ENCODE data around the gene MRPL47. TPM values are rescaled to one million over a fixed set of nuclear protein-coding genes. Genes with fewer than 3 reads are reported as not detected.
"Not testable (repeated sequence)": the region's sequence is repeated elsewhere in the genome, so short reads cannot be mapped to it uniquely, and the experiment has no call there.

Gene MRPL47
- total RNA-seq (2014; rRNA removed; shearing (Covaris generic)), result 146 and 148 TPM in 2 replicates
- polyA plus RNA-seq (2015; cell fraction: cytosol; rRNA removed), result 134 and 151 TPM in 2 replicates
- 120 and 138 TPM in 2 replicates for polyA plus RNA-seq (2015; cell fraction: nucleus; rRNA removed)

DNA sequence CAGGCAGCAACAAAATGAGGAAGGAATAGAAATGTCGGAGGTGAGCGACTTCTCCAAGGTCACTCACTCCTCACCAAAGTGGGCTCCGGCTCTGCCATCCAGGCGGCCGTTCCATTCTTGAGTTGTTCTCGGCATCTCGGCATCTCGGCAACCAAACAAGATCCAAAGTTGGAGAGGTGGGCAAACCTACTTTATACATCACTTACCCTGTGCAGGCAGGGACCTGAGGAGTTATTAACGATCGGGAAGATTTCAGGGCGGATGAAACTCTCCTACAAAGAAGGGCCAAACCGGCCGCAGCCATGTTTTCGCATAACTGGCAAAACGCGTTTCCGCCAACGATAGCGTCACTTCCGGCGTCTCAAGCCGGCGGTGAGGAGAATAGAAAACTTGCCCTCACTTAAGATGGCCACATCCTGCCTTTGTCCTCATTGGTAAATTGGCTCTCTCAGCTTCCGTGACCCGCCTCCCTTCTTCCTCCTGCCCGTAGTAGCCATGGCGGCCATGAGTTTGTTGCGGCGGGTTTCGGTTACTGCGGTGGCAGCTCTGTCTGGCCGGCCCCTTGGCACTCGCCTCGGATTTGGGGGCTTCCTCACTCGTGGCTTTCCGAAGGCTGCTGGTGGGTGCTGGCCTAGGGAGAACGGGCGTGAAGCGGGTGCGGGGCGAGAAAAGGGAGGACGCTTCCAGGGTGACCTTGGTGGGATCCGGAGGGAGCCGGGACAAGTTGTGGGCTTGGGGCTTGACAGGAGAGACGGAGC, at the start of gene MRPL47, which contains the start of gene NDUFB5:
TSS of gene MRPL47 (minus strand) at position 318 of the 758 bp plus-strand sequence. CDS start at position 304, 14 bp downstream.
TSS of gene NDUFB5 (plus strand) at position 474 of the 758 bp plus-strand sequence. CDS start at position 496, 22 bp downstream.
- peak; percentile 98 for DNase-seq (ENCODE audit: low read depth)

DNA sequence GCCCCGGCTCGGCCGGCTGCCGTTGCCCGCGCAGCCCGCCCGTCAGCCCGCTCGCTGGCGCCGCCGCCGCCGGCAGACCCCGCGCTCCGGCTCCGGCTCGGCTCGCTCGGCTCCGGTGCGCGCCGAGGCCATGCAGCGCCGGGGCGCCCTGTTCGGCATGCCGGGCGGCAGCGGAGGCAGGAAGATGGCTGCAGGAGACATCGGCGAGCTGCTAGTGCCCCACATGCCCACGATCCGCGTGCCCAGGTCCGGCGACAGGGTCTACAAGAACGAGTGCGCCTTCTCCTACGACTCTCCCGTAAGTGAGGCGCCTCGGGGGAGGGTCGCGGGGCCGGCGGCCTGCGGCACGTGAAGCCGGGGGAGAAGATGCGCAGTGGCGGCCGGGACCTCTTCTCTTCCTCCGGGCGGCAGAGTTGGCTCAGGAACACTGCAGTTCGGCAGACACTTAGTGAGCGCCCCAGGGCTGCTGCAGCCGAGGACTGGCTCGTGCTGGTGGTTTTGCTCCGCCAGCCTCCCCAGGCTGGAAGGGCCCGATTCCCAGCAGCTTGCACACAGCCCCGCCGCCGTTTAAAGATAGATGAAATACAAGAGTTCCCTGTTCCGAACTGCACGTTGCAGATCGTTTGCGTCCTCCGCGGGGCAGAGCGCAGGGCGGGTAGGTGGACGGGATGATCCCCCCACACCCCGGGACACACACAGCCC, 48.8 kb upstream of the MRPL47 start:
- DNase-seq (ENCODE audit: low read depth), result peak; percentile 72

DNA sequence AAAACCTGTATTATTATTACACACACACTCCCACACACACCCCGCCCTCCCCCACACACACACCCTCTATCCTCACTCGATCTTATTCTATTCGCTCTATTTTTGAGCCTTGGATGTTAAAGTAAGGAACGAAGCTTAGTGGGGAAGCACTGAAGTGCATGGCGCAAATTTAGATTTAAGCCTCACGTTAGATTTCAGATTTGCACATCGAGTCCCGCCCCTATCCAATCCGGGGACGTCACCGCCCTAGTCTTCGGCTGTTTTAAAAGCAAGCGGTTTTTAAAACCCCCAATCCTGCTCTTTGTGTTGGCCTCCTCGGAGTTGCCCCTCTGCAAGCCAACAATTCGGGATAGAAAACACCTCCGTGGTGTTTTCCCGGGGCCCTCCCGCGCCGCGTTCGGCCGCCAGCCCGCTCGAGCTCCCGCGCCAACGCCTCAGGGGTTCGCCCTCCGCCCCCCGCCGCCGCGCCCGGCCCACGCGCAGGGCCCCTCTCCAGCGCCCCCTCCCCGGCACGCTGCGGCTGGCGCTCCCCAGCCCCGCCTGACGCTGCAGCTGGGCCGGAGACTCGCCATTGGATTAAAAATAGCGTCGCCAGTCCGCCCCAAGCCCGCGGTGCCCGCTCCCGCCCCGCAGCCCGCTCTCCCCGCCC, 48.1 kb upstream of the MRPL47 start, which contains the start of gene USP13:
TSS of gene USP13 (plus strand) at position 594 of the 649 bp plus-strand sequence. CDS start 186 bp downstream, outside the sequence.
- DNase-seq (ENCODE audit: low read depth), result peak; percentile 84

DNA sequence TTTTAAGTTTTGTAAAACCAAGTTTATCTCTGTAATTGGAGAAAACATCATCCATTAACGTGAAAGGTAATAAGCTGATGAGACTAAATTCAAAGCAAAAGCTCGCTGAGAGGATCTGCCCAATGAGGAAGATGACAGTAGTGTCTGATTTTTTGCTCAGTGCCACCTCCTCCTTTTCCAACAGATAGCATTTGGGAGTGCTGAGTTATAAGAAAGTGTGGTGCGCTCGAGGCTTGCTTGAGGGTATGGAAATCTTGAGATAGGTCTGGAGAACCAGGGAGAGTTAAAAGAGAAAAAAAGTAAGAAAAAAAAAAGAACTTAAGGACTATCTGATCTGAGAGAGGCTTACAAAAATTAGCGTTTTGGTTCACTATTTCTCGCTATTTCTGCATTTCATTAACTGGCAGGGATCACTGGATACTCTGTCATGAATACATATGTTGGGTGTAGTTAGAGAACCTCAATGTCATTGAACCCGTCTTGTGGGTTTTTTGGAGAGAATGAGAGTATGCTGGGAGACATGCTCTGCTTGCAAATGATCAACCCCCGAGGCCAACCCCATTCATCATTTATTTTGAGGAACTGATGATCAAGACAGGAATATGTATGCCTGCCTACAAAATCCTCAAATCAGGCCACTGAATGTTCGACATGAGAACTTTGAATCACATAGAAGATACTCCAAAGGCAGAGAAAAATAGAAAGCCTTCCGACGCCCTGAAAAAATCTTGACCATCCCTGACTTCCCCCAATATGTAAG, 47.4 kb upstream of the MRPL47 start:
- DNase-seq (ENCODE audit: low read depth), result no peak

DNA sequence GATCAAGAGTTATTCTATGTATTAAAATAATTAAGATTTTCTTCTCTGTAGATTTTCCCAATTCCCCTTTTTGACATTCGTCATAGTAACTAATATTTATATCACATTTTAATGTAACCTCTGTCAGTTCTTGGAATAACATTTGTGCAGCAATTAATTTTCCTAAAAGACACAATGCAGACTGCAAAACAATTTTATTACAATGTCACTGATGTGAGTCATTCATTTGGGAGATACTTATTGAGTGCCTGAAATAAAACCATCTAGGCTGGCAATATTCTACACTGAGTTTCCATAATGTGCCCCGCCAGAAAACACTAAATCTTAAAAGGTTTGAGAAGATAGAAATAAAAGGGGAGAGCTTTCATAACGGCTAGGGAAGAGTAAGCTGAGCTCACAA, 41.7 kb upstream of the MRPL47 start:
- DNase-seq (ENCODE audit: low read depth), result no peak

DNA sequence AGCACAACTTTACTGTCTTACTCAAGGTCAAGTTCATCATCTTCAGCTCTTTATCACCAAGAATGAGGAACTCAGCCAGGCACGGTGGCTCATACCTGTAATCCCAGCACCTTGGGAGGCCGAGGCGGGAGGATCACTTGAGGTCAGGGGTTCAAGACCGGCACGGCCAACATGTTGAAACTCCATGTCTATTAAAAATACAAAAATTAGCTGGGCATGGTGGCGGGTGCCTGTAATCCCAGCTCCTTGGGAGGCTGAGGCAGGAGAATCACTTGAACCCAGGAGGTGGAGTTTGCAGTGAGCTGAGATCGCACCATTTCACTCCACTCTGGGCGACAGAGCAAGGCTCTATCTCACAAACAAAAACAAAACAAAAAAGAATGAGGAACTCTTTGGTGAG, 39.4 kb upstream of the MRPL47 start:
- not testable (repeated sequence) for DNase-seq (ENCODE audit: low read depth)

DNA sequence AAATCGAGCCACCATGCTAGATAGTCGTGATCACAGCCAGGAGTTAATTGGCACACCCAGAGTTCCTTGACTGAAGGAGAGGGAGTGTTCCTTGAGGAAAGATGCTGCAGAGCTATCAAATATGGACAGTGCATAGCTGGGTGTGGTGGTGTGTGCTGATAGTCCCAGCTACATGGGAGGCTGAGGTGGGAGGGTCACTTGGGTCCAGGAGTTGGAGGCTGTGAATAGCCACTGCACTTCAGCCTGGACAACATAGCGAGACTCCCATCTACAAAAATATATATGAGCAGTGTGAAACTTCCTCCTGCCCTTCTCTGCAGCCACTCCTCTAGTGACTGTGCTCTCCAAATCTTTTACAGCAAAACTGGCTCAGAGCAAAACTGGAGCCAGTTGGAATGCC, 38.4 kb upstream of the MRPL47 start:
- DNase-seq (ENCODE audit: low read depth), result no peak

DNA sequence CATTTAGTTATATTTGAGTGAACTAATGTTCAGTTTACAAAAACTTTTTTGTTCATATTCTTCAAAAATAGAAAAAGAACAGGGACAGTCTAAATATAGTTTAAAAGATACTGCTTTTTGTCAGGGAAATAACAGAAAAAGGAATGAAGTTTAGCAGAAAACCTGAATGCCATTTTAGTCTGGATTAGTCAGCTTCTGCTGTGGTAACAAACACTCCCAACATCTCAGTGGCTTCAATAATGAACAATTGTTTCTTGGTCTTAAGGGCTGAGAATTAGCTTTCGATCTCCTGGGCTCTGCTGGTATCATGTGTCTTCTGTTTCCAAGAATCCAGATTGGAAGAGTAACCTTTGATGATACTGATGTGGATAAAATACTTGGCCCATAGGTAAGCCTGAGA, 36.0 kb upstream of the MRPL47 start:
- DNase-seq (ENCODE audit: low read depth), result no peak

DNA sequence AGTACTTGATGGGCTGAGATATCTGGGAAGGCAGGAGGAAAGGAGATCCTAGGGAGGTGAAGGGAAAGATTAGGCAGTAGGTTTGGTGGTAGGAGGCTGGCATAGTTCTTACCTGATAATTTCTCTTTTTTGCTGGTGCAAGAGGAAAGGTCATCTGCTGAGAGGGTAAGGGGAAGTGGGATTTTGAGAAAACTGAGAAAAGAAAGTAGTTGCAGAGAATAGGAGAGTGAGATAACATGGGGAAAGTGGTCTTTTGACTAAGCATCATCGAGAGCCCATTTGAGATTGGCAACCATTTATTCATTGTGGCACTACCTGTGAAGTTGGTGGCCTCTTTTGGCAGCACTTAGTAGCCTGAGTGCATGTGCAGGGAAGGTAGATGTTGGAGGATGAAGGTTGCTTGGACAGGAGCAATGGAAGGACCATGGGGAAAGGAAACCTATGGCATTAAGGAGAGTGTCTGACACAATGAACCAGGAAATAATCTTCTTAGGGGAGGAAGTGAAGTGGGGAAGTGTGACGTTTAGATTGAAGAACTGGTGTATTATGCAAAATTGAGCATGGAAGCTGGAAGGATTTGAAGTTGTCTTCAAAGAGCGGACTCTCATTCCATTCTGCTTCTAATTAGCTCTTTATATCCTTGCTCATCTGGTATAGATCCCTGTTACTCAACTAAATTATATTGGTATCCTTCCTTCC, 26.5 kb upstream of the MRPL47 start:
- DNase-seq (ENCODE audit: low read depth), result no peak

DNA sequence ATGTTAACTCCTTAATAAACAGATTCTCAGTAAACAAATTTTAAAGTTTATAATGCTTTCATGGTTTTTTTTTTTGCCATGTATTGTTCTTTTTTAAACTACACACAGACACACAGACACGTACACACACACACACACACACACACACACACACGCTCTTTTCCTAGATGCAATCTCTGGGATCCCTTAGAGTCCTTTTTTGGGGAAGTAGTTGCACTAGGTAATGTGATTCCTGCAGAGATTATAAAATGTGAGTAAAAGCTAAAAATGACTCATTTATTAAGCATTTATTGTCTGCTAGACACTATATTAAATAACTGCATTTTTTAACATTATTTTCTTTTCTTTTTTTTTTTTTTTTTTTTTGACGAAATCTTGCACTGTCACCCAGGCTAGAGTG, 20.0 kb upstream of the MRPL47 start:
- no peak for DNase-seq (ENCODE audit: low read depth)

DNA sequence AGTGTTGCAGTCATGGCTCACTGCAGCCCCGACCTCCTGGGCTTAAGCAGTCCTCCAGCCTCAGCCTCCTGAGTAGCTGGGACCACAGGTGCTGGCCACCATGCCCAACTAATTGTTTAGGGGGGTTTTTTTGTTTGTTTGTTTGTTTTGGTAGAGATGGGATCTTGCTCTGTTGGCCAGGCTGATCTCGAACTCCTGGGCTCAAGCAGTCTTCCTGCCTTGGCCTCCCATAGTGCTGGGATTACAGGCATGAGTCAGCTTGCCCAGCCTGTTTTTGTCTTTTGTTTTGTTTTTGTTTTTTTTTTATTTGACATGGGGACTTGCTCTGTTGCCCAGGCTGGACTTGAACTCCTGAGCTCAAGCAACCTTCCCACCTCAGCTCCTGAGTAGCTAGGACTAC, 17.6 kb upstream of the MRPL47 start:
- DNase-seq (ENCODE audit: low read depth), result no peak

DNA sequence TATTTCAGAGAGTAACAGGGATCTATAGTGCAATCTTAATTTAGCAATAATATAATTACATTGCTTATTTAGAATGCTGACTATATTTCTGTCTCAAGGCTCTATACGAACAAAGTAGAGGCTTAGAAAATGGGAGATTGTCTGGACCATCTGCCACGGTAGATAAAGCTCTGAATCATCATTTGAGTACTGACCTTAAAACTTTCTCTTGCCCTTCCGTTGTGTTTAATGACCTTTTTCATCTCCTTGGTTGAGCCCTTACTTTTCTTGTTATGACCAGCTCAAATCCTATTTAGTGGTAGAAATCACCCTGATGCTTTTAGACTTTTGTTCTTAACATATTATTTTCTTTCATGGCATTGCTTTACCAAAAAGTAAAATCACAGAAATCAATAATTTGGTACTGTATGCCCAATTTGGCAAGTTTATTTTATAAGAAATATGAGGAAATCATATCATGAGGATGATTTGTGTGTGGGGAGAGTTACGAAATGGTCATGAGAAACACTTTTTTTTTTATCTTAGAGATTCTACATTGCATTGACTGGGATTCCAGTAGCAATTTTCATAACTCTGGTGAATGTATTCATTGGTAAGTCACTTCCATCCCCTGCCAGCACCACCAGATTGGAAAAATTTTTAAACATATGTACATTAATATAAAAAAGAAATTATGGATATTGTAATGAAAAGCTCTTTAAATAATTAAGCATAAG, 11.2 kb upstream of the MRPL47 start:
- no peak for DNase-seq (ENCODE audit: low read depth)

DNA sequence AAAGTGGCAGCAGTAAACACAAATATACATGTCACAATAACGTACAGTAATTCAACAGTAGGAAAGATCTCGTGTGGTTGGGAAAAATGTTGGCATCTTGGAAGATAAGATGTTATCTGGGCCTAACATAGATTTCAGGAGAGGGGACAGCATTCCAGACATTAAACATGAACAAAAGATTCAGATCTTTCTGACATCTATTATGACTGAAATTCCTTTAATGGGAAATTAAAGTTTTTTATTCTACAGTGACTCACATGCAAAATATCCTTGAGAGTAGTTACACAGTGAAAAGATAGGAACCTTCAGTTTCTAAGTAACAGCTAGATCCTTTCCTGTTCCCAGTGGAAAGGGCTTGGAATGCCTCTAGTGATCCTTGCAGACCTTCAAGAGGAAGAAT, 9.4 kb upstream of the MRPL47 start:
- DNase-seq (ENCODE audit: low read depth), result peak; percentile 38

DNA sequence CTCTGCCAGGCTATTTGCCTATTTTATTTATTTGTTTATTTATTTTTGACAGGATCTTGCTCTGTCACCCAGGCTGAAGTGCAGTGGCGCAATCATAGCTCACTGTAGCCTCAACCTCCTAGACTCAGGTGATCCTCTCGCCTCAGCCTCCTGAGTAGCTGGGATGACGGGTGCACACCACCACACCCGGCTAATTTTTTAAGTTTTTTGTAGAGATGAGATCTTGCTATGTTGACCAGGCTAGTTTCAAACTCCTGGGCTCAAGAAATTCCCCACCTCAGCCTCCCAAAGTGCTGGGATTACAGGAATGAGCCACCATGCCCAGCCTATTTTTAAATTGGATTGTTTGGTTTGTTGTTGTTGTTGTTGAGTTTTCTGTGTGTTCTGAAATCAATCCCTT, 5.6 kb upstream of the MRPL47 start:
- DNase-seq (ENCODE audit: low read depth), result no peak

DNA sequence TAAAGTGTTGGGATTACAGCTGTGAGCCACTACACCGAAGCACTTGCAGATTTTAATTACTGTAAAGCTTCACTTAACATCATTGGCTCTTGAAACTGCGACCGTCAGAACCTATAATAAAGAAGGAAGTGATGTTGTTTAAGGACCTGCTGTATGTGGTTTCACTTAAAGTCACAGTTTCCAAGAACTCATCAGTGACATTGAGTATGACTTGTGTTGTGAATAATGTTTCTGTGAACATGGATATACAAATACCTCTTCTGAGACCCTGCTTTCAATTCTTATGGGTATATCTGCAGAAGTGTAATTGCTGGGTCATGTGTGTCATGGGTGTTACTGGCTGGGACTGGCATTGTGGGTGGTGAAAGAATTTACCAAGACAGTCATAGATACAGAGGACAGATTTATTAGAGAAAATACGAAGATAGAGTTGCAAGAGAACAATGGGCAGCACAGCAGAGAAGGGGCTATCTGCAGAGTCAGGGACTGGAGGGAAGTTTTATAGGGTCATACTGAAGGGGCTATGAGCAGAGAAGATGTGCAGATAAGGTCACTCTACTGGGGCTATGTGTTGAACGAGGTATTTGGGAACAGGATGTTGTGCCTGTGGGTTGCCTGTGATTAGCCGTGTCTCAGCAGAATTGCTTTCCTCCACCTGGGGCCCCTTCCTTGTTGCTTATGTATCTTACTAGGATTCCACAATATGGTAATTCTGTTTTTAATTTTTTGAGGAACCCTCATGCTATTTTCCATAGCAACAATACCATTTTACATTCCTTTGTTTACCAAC, 4.7 kb upstream of the MRPL47 start:
- no peak for DNase-seq (ENCODE audit: low read depth)

DNA sequence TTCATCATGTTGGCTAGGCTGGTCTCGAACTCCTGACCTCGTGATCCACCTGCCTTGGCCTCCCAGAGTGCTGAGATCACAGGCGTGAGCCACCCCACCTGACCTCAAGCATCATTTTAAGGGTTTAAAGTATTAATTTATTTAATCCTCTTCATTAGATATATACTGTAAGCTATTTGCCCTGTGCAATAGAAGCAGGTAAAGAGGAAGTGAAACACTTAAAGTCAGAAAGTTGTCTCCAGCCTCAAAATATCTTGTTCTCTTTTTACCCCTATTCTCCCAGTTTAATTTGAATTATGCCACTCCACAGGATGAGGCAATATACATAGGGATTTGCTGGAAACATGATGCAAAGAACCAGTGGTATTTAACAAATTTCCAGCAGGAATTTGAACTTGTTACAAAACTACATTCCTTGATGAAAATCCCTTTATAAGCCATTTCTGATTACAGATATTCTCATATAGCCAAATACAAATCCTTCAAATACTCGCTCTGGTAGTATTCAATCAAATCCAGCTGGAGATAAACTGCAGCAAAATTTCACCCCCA, 2.2 kb upstream of the MRPL47 start:
- no peak for DNase-seq (ENCODE audit: low read depth)

DNA sequence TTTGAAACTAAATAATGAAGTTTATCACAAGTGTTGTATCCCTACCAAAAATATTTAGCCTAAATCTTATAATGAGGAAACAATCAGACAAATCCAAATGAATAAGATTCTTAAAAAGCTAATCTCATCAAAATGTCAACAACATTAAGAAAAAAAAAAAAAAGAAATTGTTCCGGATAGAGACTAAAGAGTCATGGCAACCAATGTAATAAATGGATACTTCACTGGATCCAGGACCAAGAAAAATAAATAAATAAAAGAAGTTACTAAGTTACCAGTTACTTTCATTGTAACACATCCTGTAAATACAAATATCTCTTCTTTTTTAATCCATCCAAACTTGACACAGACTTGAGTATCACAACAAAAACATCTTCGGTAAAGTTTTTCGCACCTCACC, 607 bp downstream of the MRPL47 start:
- no peak for DNase-seq (ENCODE audit: low read depth)

DNA sequence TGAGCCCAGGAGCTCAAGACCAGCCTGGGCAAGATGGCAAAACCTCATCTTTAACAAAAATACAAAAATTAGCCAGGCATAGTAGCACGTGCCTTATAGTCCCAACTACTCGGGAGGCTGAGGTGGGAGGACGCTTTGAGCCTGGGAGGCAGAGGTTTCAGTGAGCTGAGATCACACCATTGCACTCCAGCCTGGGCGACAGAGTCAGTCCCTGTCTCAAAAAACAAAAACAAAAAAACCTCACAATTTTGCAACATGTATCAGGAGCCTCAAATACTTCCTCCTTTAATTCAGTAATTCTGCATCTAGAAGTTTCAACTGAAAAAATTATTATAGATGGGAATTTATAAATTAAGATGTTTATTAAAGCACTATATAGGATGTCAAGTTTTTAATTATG, 1.1 kb downstream of the MRPL47 start:
- DNase-seq (ENCODE audit: low read depth), result peak; percentile 15

DNA sequence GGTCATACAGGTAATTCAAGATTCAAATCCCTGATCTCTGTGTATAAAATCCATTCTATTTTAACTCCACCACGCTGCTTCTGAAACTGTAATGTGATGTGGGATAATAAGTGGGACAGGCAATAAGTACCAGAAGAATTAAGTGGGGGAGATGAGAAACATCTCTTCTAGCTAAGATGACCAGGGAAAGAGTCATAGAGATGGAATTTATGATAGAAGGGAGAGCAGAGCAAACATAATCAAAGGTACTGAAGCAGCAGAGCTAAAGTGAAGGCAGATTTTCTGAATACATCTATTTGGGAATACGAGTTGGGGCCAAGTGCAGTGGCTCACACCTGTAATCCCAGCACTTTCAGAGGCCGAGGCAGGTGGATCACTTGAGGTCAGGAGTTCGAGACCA, 4.9 kb downstream of the MRPL47 start:
- no peak for DNase-seq (ENCODE audit: low read depth)
